Panc1 (cell line): ENCODE data around the gene PLK5. TPM values are rescaled to one million over a fixed set of nuclear protein-coding genes. Genes with fewer than 3 reads are reported as not detected.

Experiments used
- ATAC-seq: fragments of 200-7000 bp; cut with Tn5 transposase; 2 replicates; pipeline ENCODE4 v1.9.1; 2020; ENCODE audit warnings: mild to moderate bottlenecking, moderate library complexity
- BruUV-seq: library from RNA; stranded (reverse); fragments of 400-500 nt; replicated peaks from 2 replicates; lab custom pipeline; 2021; lab: Mats Ljungman, UMichigan
- CTCF ChIA-PET: fragments of 300-600 bp; sonication (Branson Sonifier 250); formaldehyde crosslinking; loops from one replicate; lab custom pipeline; 2022; ENCODE audit warnings: antibody characterized with exemption; lab: Charles Lee
- POLR2A ChIA-PET: fragments of 300-600 bp; sonication (Branson Sonifier 250); formaldehyde crosslinking; loops from one replicate; lab custom pipeline; 2022; ENCODE audit warnings: antibody characterized with exemption; lab: Charles Lee
- DNase-seq: peaks from one replicate; pipeline ENCODE4 v3.0.0-alpha.2; 2010; ENCODE audit warnings: low read depth, low spot score
- H3K27ac ChIP-seq: 2 replicates; pipeline ENCODE4 v1.5.1; 2011; ENCODE audit warnings: mild to moderate bottlenecking, low read length, inconsistent platforms
- H3K27me3 ChIP-seq: fragments of 200-500 bp; sonication (Bioruptor generic); 2 replicates; pipeline ENCODE4 v1.6.0; 2014; ENCODE audit warnings: low read length, inconsistent platforms; ENCODE audit not compliant: control insufficient read depth, insufficient read depth
- H3K36me3 ChIP-seq: fragments of 200-500 bp; sonication (Bioruptor generic); 2 replicates; pipeline ENCODE4 v1.5.1; 2014; ENCODE audit warnings: inconsistent platforms, mild to moderate bottlenecking, low read length, moderate library complexity; ENCODE audit not compliant: control insufficient read depth, insufficient read depth
- H3K4me1 ChIP-seq: 2 replicates; pipeline ENCODE4 v1.5.1; 2011; ENCODE audit warnings: inconsistent platforms, mild to moderate bottlenecking, low read length, moderate library complexity; ENCODE audit not compliant: control insufficient read depth, insufficient read depth
- H3K4me3 ChIP-seq, 2 experiments: 2 replicates each; pipeline ENCODE4 v1.5.1; 2011 to 2012; ENCODE audit warnings: low read depth in 2 of 2, low read length in 2 of 2, mild to moderate bottlenecking in 2 of 2, inconsistent platforms in 1 of 2, moderate library complexity in 1 of 2
- H3K9me3 ChIP-seq: fragments of 200-500 bp; sonication (Bioruptor generic); 2 replicates; pipeline ENCODE4 v1.5.1; 2014; ENCODE audit warnings: low read depth, mild to moderate bottlenecking, inconsistent platforms, low read length, moderate library complexity; ENCODE audit not compliant: control insufficient read depth, insufficient read depth
- CTCF ChIP-seq: fragments of 450-650 bp; IDR thresholded peaks from 2 replicates; pipeline ENCODE4 v1.5.1; 2017; ENCODE audit warnings: mild to moderate bottlenecking
- POLR2AphosphoS5 ChIP-seq: IDR thresholded peaks from 2 replicates; pipeline ENCODE4 v1.6.1; 2012; ENCODE audit warnings: mild to moderate bottlenecking, low read depth, low read length, moderate library complexity
- REST ChIP-seq, 2 experiments: IDR thresholded peaks; 2 replicates each; pipeline ENCODE4 v1.6.1; 2011 to 2012; ENCODE audit warnings: low read depth in 2 of 2, control low read depth in 1 of 2, low read length in 1 of 2, mild to moderate bottlenecking in 1 of 2, moderate library complexity in 1 of 2; ENCODE audit not compliant: insufficient read depth in 1 of 2
- SIN3A ChIP-seq: IDR thresholded peaks from 2 replicates; pipeline ENCODE4 v1.6.1; 2012; ENCODE audit warnings: low read depth, mild to moderate bottlenecking, low read length, moderate library complexity, borderline replicate concordance; ENCODE audit not compliant: insufficient read depth
- TCF7L2 ChIP-seq: IDR thresholded peaks from 2 replicates; pipeline ENCODE4 v1.6.1; 2011; ENCODE audit warnings: mild to moderate bottlenecking, low read depth, low read length, inconsistent platforms
- in situ Hi-C: cut with HindIII; loops from 2 replicates; pipeline ENCODE4 v1.10.0; 2016; ENCODE audit warnings: low sequenced_read_pairs, low pct_unique_long_range_greater_than_20kb
- intact Hi-C: fragments of 100-400 bp; cut with micrococcal nuclease; formaldehyde crosslinking; loops from one replicate; pipeline ENCODE4 v1.10.0; 2022; ENCODE audit not compliant: unreplicated experiment
- total RNA-seq: library from RNA; stranded (reverse); gene quantifications from one replicate; pipeline ENCODE4 v1.2.1, GENCODE V29; 2021; ENCODE audit not compliant: unreplicated experiment

PLK5 gene
- total RNA-seq, 1 experiment from 2014 or later, result not detected

GRCh38 chr19:1495051-1495798, 28.7 kb upstream of the PLK5 start:
- Histone ChIP-seq H3K4me1 (no peaks in the 10 kb centered on the region; the same call in 1 of the 2 replicates), H3K9me3 (no peaks in the 10 kb centered on the region), H3K27me3 (no peaks in the 10 kb centered on the region), H3K4me3 (no peak overlapping the region), H3K27ac (no peak overlapping the region), H3K36me3 (no peaks in the 10 kb centered on the region; the same call in 1 of the 2 replicates)
- ChIA-PET POLR2A (no interaction called here), CTCF (no interaction called here)
- no peak for TF ChIP-seq REST (IDR thresholded peaks at IDR 0.05; ENCODE audit: insufficient read depth in 1 of 2, low read depth in 2 of 2, low read length in 1 of 2)
- no peak for TF ChIP-seq TCF7L2
- TF ChIP-seq SIN3A, result no peak
- no peak for TF ChIP-seq POLR2AphosphoS5
- no peak for TF ChIP-seq CTCF
- no TSS peak for BruUV-seq
- intact Hi-C loops, result no loop called here
- DNase-seq (no peak), ATAC-seq (no peak)
- in situ Hi-C loops, result no loop called here

GRCh38 chr19:1495799-1496713, 27.8 kb upstream of the PLK5 start:
- intact Hi-C loops, result no loop called here

More at GRCh38 chr19:1495799-1496713, 27.8 kb upstream of the PLK5 start:
- BruUV-seq, result no TSS peak
- no peak for DNase-seq
- TF ChIP-seq REST (IDR thresholded peaks at IDR 0.05; ENCODE audit: insufficient read depth in 1 of 2, low read depth in 2 of 2, low read length in 1 of 2) (no peak), TCF7L2 (no peak), CTCF (no peak), SIN3A (no peak), POLR2AphosphoS5 (no peak)
- no peak overlapping the region for H3K4me3 ChIP-seq
- H3K27ac ChIP-seq, result no peak overlapping the region
- no peaks in the 10 kb centered on the region for H3K9me3 ChIP-seq
- no peaks in the 10 kb centered on the region; the same call in 1 of the 2 replicates for H3K4me1 ChIP-seq
- H3K27me3 ChIP-seq, result no peaks in the 10 kb centered on the region
- no peaks in the 10 kb centered on the region; the same call in 1 of the 2 replicates for H3K36me3 ChIP-seq
- no peak for ATAC-seq
- ChIA-PET CTCF (no interaction called here), POLR2A (no interaction called here)
- in situ Hi-C loops, result no loop called here
